Stimulated activated CD4-positive, alpha-beta T cell treated with anti-CD3 and anti-CD28 coated beads, Interleukin-4, amount 100 ng/mL, for 1 hour (primary cell): ENCODE results near the gene PFN2.
"Not testable (repeated sequence)": the region's sequence is repeated elsewhere in the genome, so short reads cannot be mapped to it uniquely, and the experiment has no call there.

ENCODE experiments used
- DNase-seq: peaks from one replicate; pipeline ENCODE4 v3.0.0-alpha.2; 2020

The PFN2 gene, protein sequence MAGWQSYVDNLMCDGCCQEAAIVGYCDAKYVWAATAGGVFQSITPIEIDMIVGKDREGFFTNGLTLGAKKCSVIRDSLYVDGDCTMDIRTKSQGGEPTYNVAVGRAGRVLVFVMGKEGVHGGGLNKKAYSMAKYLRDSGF

GRCh38 chr3:149970716-149971402 is at the start of gene PFN2:
TSS of gene PFN2 (minus strand) at chr3:149970895. CDS start at chr3:149970856, 39 bp downstream.
- DNase-seq: peak; percentile 58

DNA sequence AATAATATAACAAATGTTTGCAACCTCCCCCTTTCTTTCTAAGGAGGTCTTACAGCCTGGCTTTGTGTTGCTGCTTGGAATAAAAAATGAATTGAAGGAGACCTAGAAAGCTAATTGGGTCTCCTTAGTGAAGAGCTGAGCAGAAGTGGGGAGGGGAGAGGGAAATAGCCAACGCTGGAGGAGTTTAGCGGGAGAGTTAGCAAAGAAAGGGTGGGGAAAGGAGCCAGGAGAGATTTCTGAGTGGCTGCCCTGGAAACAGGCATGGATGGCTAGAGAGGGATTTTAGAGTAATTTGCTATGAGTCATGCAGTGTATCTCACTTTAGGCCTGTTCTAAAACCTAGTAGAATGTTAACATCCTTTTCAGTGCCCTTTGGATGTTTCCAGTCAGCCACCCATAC is 45.2 kb upstream of the PFN2 start:
- no peak for DNase-seq

DNA sequence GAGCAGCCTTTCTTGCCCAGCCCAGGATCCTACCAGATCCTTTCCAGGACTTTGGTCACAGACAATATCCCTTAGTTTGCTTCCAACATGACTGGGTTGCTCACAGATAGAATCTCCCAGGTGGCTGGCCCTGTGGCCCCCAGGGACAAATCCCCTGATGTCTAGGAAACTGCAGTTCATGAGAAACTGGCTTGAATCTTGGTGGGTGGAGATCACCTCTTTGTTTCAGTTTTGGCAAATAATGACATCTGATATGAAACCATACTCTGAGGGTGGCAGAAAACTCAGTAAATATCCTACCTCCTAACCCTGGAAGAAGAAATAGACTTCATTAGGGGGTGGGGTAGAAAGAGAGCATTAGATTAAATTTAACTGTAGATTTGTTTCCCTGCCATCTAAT is 44.1 kb upstream of the PFN2 start:
- no peak for DNase-seq

- no peak for DNase-seq
Measured at GRCh38 chr3:150013801-150014200, 43.1 kb upstream of the PFN2 start.

DNA sequence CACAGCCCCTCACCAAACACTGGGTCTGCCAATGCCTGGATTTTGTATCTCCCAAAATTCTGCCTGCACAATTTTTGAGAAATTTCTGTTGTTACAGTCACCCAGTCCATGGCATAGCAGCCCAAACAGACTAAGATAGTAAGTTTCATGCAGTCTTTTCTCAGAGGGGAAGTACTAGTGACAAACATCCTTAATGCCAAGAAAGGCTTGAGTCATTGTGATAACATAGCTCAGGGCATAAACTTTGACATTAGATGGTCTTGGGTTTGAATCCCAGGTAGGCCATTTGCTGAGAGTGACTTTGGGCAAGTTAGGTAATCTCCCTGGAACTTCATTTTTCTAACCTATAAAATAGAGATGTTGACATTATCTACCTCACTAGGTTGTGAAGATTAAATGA is 36.1 kb upstream of the PFN2 start:
- no peak for DNase-seq

- no peak for DNase-seq
Measured at GRCh38 chr3:150005243-150006112, 34.8 kb upstream of the PFN2 start.

GRCh38 chr3:150000641-150001040 is 29.9 kb upstream of the PFN2 start:
- DNase-seq: no peak

DNA sequence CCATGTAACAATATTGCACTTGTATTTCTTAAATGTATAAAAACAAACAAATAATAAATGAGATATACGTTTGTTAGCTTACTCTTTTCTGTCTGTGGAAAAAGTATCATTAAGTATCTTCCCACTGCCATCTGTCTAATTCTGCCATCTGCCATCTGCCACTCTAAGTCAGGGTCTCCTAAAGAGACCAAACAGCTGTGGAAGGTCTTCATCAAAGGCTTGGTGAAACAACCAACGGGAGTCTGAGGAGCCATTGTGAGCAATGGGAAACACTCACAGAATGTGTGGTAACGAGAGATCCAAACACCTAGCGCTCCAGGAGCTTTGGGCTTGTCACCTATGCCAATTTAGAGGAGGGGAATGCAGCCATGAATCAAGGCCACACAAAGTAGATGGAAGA is 28.7 kb upstream of the PFN2 start:
- no peak for DNase-seq

GRCh38 chr3:149998946-149999345 is 28.3 kb upstream of the PFN2 start:
- DNase-seq: no peak

DNA sequence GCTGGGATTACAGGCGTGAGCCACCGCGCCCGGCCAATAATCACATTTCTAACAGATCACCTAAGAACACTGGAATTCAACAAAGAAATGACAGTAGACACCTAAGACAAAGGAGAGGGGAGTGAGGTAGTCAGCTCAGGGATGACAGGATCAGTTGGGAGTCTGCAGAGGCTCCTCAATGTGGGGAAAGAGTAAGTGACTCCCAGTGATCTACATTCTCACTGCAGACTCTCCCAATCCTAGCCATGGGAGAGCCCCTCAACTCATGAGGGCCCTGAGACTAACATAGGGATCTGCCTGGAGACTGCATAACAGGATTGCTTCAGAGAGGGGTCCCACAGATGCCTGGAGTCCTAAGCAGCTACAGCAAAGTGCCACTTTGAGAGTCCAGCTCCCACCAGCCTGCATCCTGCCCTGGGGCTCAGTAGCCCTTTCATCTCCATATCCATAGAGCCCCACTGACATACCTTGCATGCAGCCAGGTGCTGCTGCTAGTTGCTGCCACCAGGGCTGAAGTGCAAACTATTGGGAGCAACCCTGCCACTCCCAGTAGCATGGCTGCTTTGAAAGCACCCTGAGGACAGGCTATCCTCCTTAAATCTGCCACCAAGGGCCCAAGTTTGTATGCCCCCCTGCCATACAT is 21.8 kb upstream of the PFN2 start:
- no peak for DNase-seq

DNA sequence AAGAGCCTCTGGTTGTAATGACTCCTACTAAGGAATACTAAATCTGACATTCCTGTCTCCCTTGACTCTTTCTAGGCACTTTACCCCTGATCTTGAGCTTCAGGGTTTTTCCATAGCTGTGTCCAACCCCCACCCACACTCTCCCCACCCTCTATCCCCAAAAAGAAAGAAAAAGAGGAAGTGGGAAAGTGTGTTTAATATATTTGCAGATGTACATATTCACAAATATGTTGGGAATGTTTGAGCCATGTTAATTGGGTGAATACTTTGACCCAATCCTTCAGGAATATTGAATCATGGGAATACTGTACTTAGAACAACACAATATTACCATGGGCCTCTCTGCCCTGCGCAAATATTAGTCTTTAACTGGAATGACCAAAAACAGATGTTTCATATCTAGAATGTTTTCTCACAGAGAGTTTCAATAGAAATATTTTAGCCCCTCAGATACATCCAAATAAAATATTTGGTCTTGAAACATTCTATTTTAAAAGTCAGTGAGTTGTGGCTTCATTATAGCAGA is 19.8 kb upstream of the PFN2 start:
- DNase-seq: no peak

GRCh38 chr3:149989307-149989706 is 18.6 kb upstream of the PFN2 start:
- DNase-seq: no peak

GRCh38 chr3:149983628-149984027 is 12.9 kb upstream of the PFN2 start:
- DNase-seq: no peak

DNA sequence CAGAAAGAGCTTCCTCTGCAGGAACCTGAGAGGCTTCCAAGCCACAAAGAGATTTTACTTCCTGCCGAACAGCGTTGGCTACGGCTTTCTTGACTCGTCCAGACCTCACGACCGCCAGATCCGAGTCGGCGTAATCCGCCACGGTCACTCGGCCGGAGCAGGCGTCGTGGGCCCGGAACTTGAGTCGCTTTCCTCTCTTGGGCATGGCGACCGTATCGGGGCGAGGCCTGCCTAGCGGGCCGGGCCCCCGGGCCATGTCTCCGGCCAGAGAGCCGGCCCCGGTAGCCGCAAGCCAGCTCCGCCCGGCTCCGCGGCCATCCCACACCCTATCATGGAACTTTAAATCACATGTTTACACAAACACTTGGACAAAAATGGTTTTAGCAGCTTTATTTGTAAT is 12.4 kb upstream of the PFN2 start:
- not testable (repeated sequence) for DNase-seq

DNA sequence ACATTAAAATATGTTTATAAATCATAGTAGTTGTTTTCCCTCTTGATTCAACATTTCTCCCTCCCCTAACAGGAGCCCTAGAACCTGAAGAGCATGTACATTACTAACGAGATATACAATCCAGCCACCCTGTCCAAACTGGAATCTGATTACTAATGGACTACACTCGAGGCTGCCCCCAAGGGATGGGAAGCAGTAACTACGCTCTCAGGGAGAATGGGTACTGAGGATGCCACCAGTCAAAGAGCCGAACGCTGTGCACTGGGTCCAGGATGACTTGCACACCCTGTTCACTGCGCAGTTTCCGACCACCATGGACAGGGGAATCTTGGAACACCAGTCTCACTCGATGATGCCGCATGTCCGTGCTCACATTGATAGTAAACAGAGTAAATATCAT is 11.3 kb upstream of the PFN2 start:
- DNase-seq: not testable (repeated sequence)

- no peak for DNase-seq
Measured at GRCh38 chr3:149977386-149977785, 6.7 kb upstream of the PFN2 start.

DNA sequence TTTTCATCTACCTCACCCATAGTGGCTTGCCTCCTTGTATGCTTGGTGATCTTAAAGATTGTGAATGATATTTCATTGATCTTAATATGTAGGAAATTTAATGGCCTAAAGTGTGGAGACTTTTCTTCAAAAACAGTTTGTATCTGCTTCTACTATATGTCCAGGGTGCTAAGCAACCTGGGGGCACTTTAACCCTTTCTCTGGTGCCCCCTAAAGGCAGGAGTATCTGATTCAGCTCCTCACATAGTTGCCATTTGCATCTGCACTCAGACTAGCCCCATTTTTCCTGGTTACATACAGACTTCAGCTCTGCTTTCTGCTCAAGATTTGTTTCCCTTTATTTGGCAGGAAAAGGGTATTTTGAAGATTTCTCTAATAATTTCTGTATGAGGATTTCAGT is 5.2 kb upstream of the PFN2 start:
- no peak for DNase-seq

DNA sequence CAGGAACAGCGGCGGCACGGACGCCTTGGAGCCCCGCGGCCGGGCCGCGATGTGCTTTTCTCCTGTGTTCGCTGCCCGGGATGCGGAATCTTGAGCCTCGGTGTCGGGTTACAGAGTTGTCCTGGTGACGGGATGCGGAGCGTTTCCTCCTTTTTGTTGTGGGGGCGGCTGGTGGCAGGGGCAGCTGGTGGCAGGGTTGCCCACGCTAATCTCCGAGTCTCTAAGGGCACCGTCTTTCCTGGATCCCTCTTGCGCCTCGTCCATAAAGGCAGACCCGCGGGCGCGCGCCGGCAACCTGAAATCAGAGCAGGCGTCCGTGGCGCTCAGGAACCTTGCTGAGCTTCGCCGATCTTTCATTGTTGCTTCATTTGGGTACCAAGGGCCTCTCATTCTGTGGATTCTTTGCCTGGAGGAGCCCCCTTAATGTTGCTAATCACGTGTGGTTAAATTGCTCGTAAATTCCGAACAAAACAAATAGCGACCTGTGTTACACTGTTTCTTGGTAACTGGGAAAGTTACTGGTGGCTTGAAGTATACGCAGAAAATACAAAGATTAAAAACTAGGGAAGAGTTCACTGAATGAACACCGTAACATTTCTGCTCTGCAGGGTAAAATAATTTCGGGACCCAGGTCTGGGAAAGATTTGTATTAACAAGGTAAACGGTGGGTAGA is 844 bp upstream of the PFN2 start:
- DNase-seq: peak; percentile 32

DNA sequence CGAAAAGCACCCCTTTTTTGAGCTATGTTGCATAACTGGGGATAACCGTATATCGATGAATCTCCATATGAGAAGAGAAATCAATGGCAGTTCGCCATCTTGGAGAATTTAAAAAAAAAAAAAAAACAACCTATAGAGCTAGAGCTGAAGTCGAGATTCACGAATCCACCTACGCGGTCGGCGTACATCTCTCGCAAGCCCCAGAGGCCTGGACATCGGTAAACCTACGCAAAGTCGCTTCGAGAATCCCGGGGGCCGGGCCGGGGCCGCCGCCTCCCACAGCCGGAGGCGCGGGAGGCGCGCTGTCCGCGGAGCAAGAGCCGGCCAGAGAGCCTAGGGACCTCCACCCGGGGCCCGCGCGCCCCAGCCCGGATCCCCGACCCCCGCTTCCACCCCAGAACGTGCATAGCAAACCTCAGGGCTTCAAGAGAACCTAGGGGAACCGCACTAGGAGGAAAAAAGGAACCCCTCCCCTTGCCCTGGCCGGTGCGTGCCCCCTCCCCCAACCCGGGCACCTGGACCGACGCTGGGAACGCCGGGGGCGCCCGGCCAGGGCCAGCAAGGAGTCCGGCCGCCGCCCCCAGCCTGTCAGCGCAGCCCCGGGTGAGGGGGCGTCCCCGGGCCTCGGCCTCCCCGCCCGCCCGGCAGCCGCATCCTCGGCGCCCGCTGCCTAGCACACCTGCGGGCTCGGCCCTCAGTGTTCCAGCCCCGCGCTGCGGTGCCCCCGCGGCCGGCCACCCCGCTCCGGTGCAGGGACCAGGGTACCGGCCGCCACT is 567 bp downstream of the PFN2 start:
- peak; percentile 64 for DNase-seq

DNA sequence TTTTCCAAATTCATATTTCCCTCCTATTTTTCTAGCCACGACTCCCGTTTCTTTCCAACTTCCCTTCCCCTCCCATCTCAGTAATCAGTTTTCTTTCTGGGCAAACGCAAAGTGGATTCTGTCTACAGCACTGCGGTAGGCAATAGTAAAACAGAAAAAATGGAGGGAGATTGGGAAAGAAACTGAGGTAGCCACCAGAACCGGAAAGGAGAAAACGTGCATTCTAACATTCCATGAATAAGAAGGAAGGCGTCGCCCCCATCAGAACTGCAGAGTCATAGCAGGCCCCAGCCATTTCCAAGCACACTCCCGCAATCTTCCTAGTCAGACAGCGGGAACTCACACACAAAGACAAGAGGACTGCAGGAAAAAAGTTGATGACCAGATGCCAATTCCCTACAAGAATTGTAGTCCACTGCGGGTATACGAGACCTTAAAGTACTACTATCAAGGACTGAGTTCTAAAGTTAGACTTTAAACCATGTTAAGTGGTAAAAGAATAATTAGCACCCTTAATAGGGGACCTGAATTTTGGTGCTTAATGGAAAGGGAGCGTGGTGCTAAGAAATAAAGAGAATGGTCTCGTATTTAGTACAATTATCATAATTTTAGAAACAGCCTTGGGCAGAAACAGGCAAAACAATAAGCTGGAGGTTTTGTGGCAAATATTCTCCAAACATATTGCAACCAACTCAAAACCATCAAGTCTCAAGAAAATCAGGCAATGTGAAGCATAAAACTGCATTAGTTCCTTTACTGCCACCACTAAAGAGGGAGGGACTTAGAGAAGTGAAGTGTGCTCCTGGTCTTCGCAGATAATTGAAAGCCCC is 1.4 kb downstream of the PFN2 start:
- no peak for DNase-seq

DNA sequence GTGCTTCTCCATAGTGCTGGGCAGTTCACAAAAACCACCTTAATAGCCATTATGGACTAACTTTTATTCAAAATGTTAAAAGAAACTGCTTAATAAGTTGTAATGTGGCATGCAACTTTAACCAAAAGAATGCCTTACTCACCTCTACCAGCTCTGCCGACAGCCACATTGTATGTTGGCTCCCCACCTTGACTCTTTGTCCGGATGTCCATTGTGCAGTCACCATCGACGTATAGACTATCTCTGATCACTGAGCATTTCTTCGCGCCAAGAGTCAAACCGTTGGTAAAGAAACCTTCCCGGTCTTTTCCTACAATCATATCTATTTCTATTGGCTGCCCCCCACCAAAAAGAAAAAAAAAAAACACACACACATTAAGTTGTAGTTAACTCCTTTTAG is 2.5 kb downstream of the PFN2 start:
- no peak for DNase-seq
